Neural progenitor cell (in vitro differentiated cells): ENCODE data around the gene MYLK. TPM values are rescaled to one million over a fixed set of nuclear protein-coding genes. Genes with fewer than 3 reads are reported as not detected.

Source experiments
- DNase-seq: peaks from one replicate; pipeline ENCODE4 v3.0.0-alpha.2; 2016; ENCODE audit warnings: low spot score
- H2AFZ ChIP-seq: fragments of 200-600 bp; sonication (generic); replicated peaks from 2 replicates; pipeline ENCODE4 v1.6.1; 2016; ENCODE audit warnings: antibody characterized with exemption
- H3F3A ChIP-seq: fragments of 200-600 bp; sonication (generic); 2 replicates; pipeline ENCODE4 v1.6.1; 2016; ENCODE audit warnings: antibody characterized with exemption, low read depth
- H3K27ac ChIP-seq: fragments of 200-600 bp; sonication (generic); 2 replicates; pipeline ENCODE4 v1.5.1; 2016; ENCODE audit warnings: mild to moderate bottlenecking
- H3K27me3 ChIP-seq: fragments of 200-600 bp; sonication (generic); 2 replicates; pipeline ENCODE4 v1.6.1; 2016; ENCODE audit warnings: mild to moderate bottlenecking, moderate library complexity
- H3K36me3 ChIP-seq: fragments of 200-600 bp; sonication (generic); 2 replicates; pipeline ENCODE4 v1.5.1; 2016
- H3K4me1 ChIP-seq: fragments of 200-600 bp; sonication (generic); 2 replicates; pipeline ENCODE4 v1.6.1; 2016; ENCODE audit warnings: mixed run types
- H3K4me2 ChIP-seq: fragments of 200-600 bp; sonication (generic); 2 replicates; pipeline ENCODE4 v1.6.1; 2016
- H3K4me3 ChIP-seq: fragments of 200-600 bp; sonication (generic); 2 replicates; pipeline ENCODE4 v1.5.1; 2016
- H3K79me2 ChIP-seq: fragments of 200-600 bp; sonication (generic); 2 replicates; pipeline ENCODE4 v1.6.1; 2016; ENCODE audit warnings: low read depth
- H3K9ac ChIP-seq: fragments of 200-600 bp; sonication (generic); 2 replicates; pipeline ENCODE4 v1.6.1; 2016
- H3K9me3 ChIP-seq: fragments of 200-600 bp; sonication (generic); 2 replicates; pipeline ENCODE4 v1.5.1; 2016; ENCODE audit warnings: low read depth
- H4K20me1 ChIP-seq: fragments of 200-600 bp; sonication (generic); 2 replicates; pipeline ENCODE4 v1.6.1; 2016; ENCODE audit warnings: low read depth
- H3K27ac Mint-ChIP-seq: 3 replicates; pipeline ENCODE4 v1.8.0; 2021; ENCODE audit warnings: mixed read lengths
- H3K27me3 Mint-ChIP-seq: 2 replicates; pipeline ENCODE4 v1.8.0; 2022; ENCODE audit warnings: low read depth, mild to moderate bottlenecking, inconsistent platforms, moderate library complexity, mixed read lengths; ENCODE audit not compliant: insufficient read depth
- H3K36me3 Mint-ChIP-seq: 3 replicates; pipeline ENCODE4 v1.8.0; 2021; ENCODE audit warnings: mixed read lengths
- H3K4me1 Mint-ChIP-seq: 3 replicates; pipeline ENCODE4 v1.8.0; 2021; ENCODE audit warnings: mixed read lengths
- H3K4me3 Mint-ChIP-seq: 3 replicates; pipeline ENCODE4 v1.8.0; 2021; ENCODE audit warnings: mild to moderate bottlenecking, moderate library complexity, mixed read lengths
- H3K9me3 Mint-ChIP-seq: 3 replicates; pipeline ENCODE4 v1.8.0; 2020; ENCODE audit warnings: mixed read lengths
- EZH2 ChIP-seq: fragments of 200-600 bp; sonication (generic); IDR thresholded peaks from 2 replicates; pipeline ENCODE4 v1.6.1; 2017; ENCODE audit warnings: antibody characterized with exemption, mild to moderate bottlenecking, moderate library complexity
- EZH2phosphoT487 ChIP-seq: fragments of 200-600 bp; sonication (generic); IDR thresholded peaks from 2 replicates; pipeline ENCODE4 v1.6.1; 2017; ENCODE audit warnings: antibody characterized with exemption
- total RNA-seq: library from RNA; depleted of rRNA; stranded (reverse); fragments of >200 nt; gene quantifications from 2 replicates; pipeline ENCODE4 v1.2.3, GENCODE V29; 2015; ENCODE audit warnings: low replicate concordance
- TF ChIP-seq, protein P1 (sequence below): fragments of 200-600 bp; sonication (generic); IDR thresholded peaks from 2 replicates; pipeline ENCODE4 v1.5.1; 2017; ENCODE audit warnings: antibody characterized with exemption, mild to moderate bottlenecking

MYLK gene
- total RNA-seq, 1 donor from 2014 or later: 28.4 TPM

- Histone ChIP-seq H3K9ac (no peak overlapping the region), H3K4me3 (no peak overlapping the region), H3K79me2 (no peaks in the 10 kb centered on the region), H2AFZ (no peak overlapping the region), H3K27ac (no peak overlapping the region), H3F3A (no peaks in the 10 kb centered on the region), H4K20me1 (no peaks in the 10 kb centered on the region), H3K36me3 (no peaks in the 10 kb centered on the region), H3K4me1 (peaks cover 13% of the 10 kb centered on the region), H3K9me3 (no peaks in the 10 kb centered on the region), H3K27me3 (no peaks in the 10 kb centered on the region), H3K4me2 (no peak overlapping the region)
- no peak for TF ChIP-seq EZH2
- no peak for TF ChIP-seq EZH2phosphoT487
- TF ChIP-seq, protein P1, sequence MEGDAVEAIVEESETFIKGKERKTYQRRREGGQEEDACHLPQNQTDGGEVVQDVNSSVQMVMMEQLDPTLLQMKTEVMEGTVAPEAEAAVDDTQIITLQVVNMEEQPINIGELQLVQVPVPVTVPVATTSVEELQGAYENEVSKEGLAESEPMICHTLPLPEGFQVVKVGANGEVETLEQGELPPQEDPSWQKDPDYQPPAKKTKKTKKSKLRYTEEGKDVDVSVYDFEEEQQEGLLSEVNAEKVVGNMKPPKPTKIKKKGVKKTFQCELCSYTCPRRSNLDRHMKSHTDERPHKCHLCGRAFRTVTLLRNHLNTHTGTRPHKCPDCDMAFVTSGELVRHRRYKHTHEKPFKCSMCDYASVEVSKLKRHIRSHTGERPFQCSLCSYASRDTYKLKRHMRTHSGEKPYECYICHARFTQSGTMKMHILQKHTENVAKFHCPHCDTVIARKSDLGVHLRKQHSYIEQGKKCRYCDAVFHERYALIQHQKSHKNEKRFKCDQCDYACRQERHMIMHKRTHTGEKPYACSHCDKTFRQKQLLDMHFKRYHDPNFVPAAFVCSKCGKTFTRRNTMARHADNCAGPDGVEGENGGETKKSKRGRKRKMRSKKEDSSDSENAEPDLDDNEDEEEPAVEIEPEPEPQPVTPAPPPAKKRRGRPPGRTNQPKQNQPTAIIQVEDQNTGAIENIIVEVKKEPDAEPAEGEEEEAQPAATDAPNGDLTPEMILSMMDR: no peak
- H3K4me3 Mint-ChIP-seq: no peak overlapping the region
- peaks cover 24% of the 10 kb centered on the region for H3K4me1 Mint-ChIP-seq
- DNase-seq: no peak
- H3K27me3 Mint-ChIP-seq: no peaks in the 10 kb centered on the region
- H3K9me3 Mint-ChIP-seq: no peaks in the 10 kb centered on the region
- H3K36me3 Mint-ChIP-seq: peaks cover 22% of the 10 kb centered on the region
- H3K27ac Mint-ChIP-seq: no peak overlapping the region
These were observed 107.9 kb downstream of the MYLK start for GRCh38 chr3:123776071-123776782.

GRCh38 chr3:123774474-123774873 is 109.7 kb downstream of the MYLK start:
- no peaks in the 10 kb centered on the region for H3K79me2 ChIP-seq
- Mint-ChIP-seq H3K36me3 (peaks cover 19% of the 10 kb centered on the region), H3K9me3 (no peaks in the 10 kb centered on the region), H3K27ac (peak overlapping the region; percentile 82), H3K4me3 (peak overlapping the region; percentile 36), H3K27me3 (no peaks in the 10 kb centered on the region), H3K4me1 (peaks cover 23% of the 10 kb centered on the region)
- DNase-seq: no peak
- H3K4me3 ChIP-seq: no peak overlapping the region
- no peak overlapping the region for H3K4me2 ChIP-seq
- H4K20me1 ChIP-seq: no peaks in the 10 kb centered on the region
- no peaks in the 10 kb centered on the region for H3K36me3 ChIP-seq
- H3K27ac ChIP-seq: no peak overlapping the region
- H3K4me1 ChIP-seq: peaks cover 13% of the 10 kb centered on the region
- H2AFZ ChIP-seq: no peak overlapping the region
- no peaks in the 10 kb centered on the region for H3K27me3 ChIP-seq
- H3K9ac ChIP-seq: no peak overlapping the region
- no peaks in the 10 kb centered on the region for H3K9me3 ChIP-seq
- no peaks in the 10 kb centered on the region for H3F3A ChIP-seq
- TF ChIP-seq EZH2 (no peak), EZH2phosphoT487 (no peak)
- TF ChIP-seq, protein P1: no peak

DNA sequence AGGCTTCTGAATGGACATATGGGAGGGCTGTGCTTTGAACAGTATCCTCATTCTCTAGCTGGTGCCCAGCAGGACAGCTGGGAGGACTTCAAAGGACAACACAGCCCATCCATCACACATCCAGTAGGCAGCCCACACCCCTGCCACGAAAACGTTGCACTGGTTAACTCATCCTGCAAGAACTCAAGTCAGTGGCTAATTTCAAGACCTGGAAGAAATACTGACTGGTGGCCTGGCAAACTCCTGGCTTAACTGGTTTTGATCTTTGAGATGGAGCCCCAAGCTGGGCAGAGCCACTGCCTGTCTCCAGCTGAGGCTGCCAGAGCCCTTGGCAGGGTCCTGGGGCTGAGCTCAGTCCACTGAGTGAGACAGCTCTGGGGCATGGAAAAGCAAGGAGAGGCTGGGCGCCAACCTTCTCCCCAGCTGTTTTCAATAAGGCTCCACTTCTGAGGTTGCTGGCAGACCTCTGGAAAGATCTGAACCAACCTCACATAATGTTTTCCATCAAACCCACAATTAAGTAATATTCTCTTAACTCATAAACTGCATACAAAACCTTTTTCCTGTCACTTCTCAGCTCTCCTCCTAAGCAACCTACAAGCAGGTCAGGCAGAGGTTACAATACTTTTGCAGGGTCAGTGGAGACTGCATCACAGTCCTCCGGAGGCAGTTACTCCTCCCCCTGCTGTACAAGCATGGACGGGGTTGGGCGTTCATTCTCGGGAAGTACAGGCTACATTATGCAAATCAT is 110.3 kb downstream of the MYLK start:
- TF ChIP-seq, protein P1: no peak
- no peak for TF ChIP-seq EZH2
- TF ChIP-seq EZH2phosphoT487: no peak
- H3K4me2 ChIP-seq: no peak overlapping the region

More for the DNA sequence above, 110.3 kb downstream of the MYLK start:
- no peaks in the 10 kb centered on the region for H3K36me3 ChIP-seq
- H3F3A ChIP-seq: no peaks in the 10 kb centered on the region
- Mint-ChIP-seq H3K27ac (peak overlapping the region; percentile 82), H3K4me3 (no peak overlapping the region), H3K4me1 (peaks cover 23% of the 10 kb centered on the region), H3K9me3 (no peaks in the 10 kb centered on the region), H3K27me3 (no peaks in the 10 kb centered on the region), H3K36me3 (peaks cover 18% of the 10 kb centered on the region)
- H3K79me2 ChIP-seq: no peaks in the 10 kb centered on the region
- no peaks in the 10 kb centered on the region for H4K20me1 ChIP-seq
- no peaks in the 10 kb centered on the region for H3K27me3 ChIP-seq
- H3K9me3 ChIP-seq: no peaks in the 10 kb centered on the region
- H3K9ac ChIP-seq: no peak overlapping the region
- H3K4me1 ChIP-seq: peaks cover 13% of the 10 kb centered on the region
- no peak overlapping the region for H3K4me3 ChIP-seq
- H2AFZ ChIP-seq: no peak overlapping the region
- no peak overlapping the region for H3K27ac ChIP-seq
- DNase-seq: no peak
